Adrenal gland (tissue), 19 donors: ENCODE data around the gene ATF3. TPM values are rescaled to one million over a fixed set of nuclear protein-coding genes. Genes with fewer than 3 reads are reported as not detected.

Experiments used
- DNase-seq, 7 donors: peaks; one replicate each; pipeline ENCODE4 v3.0.0-alpha.2; 2019 to 2020
- H3K27ac ChIP-seq, 5 donors: fragments of 200-600 bp; sonication (generic) in 4 of 5; 1 replicate in 3 of 5; 2 replicates in 2 of 5; pipeline versions ENCODE4 v1.5.1 to v1.8.0; 2016 to 2020; ENCODE audit warnings: mild to moderate bottlenecking in 1 of 5
- H3K27me3 ChIP-seq: fragments of 200-600 bp; 2 replicates; pipeline ENCODE4 v1.8.0; 2021
- H3K36me3 ChIP-seq, 2 donors: fragments of 200-600 bp; replicated peaks in 1 of 2; 1 replicate in 1 of 2; 2 replicates in 1 of 2; pipeline versions ENCODE4 v1.5.1 to v1.8.0; 2018 to 2022
- H3K4me1 ChIP-seq, 2 donors: fragments of 200-600 bp; replicated peaks in 1 of 2; 1 replicate in 1 of 2; 2 replicates in 1 of 2; pipeline versions ENCODE4 v1.5.1 to v1.8.0; 2018 to 2021
- H3K4me3 ChIP-seq, 4 donors: fragments of 200-600 bp; sonication (generic) in 3 of 4; one replicate each; pipeline ENCODE4 v1.5.1; 2016 to 2018
- H3K9me3 ChIP-seq, 3 donors: fragments of 200-600 bp; sonication (generic) in 1 of 3; replicated peaks in 1 of 3; 1 replicate in 2 of 3; 2 replicates in 1 of 3; pipeline versions ENCODE4 v1.5.1 to v1.8.0; 2016 to 2021
- CTCF ChIP-seq, 6 experiments: fragments of 450-650 bp in 4 of 6; fragments of 200-600 bp in 2 of 6; sonication (generic) in 1 of 6; IDR thresholded peaks; 1 replicate in 5 of 6; 2 replicates in 1 of 6; pipeline versions ENCODE4 v1.5.1 to v1.8.0; 2016 to 2021; ENCODE audit warnings: antibody characterized with exemption in 6 of 6, mild to moderate bottlenecking in 2 of 6, moderate library complexity in 1 of 6
- POLR2A ChIP-seq, 2 donors: fragments of 450-650 bp; IDR thresholded peaks; one replicate each; pipeline ENCODE4 v1.6.1; 2017; ENCODE audit warnings: antibody characterized with exemption in 2 of 2, mild to moderate bottlenecking in 2 of 2, moderate library complexity in 1 of 2
- WGBS, 4 donors: extraction: QIAGEN DNeasy Blood & Tissue Kit in 2 of 4; methylation state at CpG; one replicate each; pipeline versions ENCODE4 v1.1.5 to v1.1.7; 2013 to 2017; 5-methylcytosine and 5-hydroxymethylcytosine counted together
- intact Hi-C, 2 donors: fragments of 100-400 bp; cut with DNase I; formaldehyde crosslinking; loops; one replicate each; pipeline versions ENCODE4 v1.14.1 to v1.15.0; 2022 to 2023
- long read RNA-seq, 10 donors: library from polyadenylated mRNA in 3 of 10; unstranded in 2 of 10; stranded (forward) in 1 of 10; transcript quantifications; one replicate each; pipeline ENCODE4 v2.0.0 and lab custom pipeline, GENCODE V29; 2021 to 2026
- polyA plus RNA-seq, 3 donors: library from polyadenylated mRNA; stranded (reverse); fragments of 200-250 nt in 2 of 3; fragments of 350-450 nt in 1 of 3; fragmentation: Illumina TruSeq in 1 of 3; extraction: RNeasy Lipid Tissue Mini Kit (QIAGEN cat#74804) in 1 of 3; gene quantifications; one replicate each; pipeline ENCODE4 v1.2.3, GENCODE V29; 2013 to 2014
- total RNA-seq, 9 donors: library from RNA; depleted of rRNA in 4 of 9; stranded (reverse); fragments of >200 nt in 4 of 9; fragments of 120-200 nt in 1 of 9; fragmentation: NEBNext Ultra II Directional in 1 of 9; extraction: Animal tissue kit (Norgen Biotek cat#: 25700) in 1 of 9; gene quantifications; one replicate each; pipeline versions ENCODE4 v1.1.0 to v1.2.4, GENCODE V29; 2013 to 2023
- donor health status: healthy with polysubstance abuse.
- donor health status: Bipolar disorder and iron deficiency.
- donor health status: DM: yes; HTN: yes; CAD: no.
- donor health status: DM: no; HTN: no; CAD: no.
- donor health status: DM: no; HTN: no; CAD: no.
- donor health status: DM: yes; HTN: yes; CAD: no.

ATF3 gene
- 10 to 100 TPM in 3 of 9 donors, 1 to 10 TPM in 6; 1.9 to 13.4 (median 7.2) TPM for total RNA-seq
- polyA plus RNA-seq, result 10 to 100 TPM; 13.4 to 19.7 (median 14.5) TPM
- long read RNA-seq, donor 1, result 0 reads
- long read RNA-seq, donor 2, partial matches to known transcripts, result 0 of 3 reads
- long read RNA-seq, donor 2, other reads (novel, unspliced or antisense), result 0 of 3 reads
- long read RNA-seq, donor 3, result 0 reads
- long read RNA-seq, donor 4, result 0 reads
- long read RNA-seq, donor 5, partial matches to known transcripts, result 0 of 4 reads
- long read RNA-seq, donor 5, other reads (novel, unspliced or antisense), result 0 of 4 reads
- long read RNA-seq, donor 6, partial matches to known transcripts, result 0 of 8 reads
- long read RNA-seq, donor 6, other reads (novel, unspliced or antisense), result 5 of 8 reads
- long read RNA-seq, donor 7, result 0 reads
- long read RNA-seq, donor 8, partial matches to known transcripts, result 0 of 1 reads
- long read RNA-seq, donor 8, other reads (novel, unspliced or antisense), result 0 of 1 reads
- long read RNA-seq, donor 9, result 0 reads
- long read RNA-seq, donor 10, result 0 reads

- TF ChIP-seq CTCF (IDR thresholded peaks at IDR 0.05) (peak in 2 of 6 experiments; percentile 3 to 4), POLR2A (IDR thresholded peaks at IDR 0.05) (peak; percentile 99)
- H3K27me3 ChIP-seq, result peaks cover 16% of the 10 kb centered on the region
- H3K36me3 ChIP-seq, result no peaks in the 10 kb centered on the region
- intact Hi-C loops, result loop anchor here in 1 of 2 donors (5.0 kb wide), 1 partner anchor 46 kb away; no protein-coding TSS in a partner anchor
- DNase-seq, result peak; percentile 99 to 100 (median 100)
- H3K9me3 ChIP-seq, result no peaks in the 10 kb centered on the region
- peak within 1 kb of the TSS; percentile 55 to 98 (median 92) for H3K27ac ChIP-seq
- H3K4me3 ChIP-seq, result peak within 1 kb of the TSS; percentile 7 to 68 (median 34)
- 0 to 1% (median 1%) methylated on average over 32 to 54 of the region's 54 CpGs for WGBS, 4 donors
- H3K4me1 ChIP-seq, result peaks cover 14 to 31% of the 10 kb centered on the region in 2 donors
Observed at GRCh38 chr1:212608392-212608958, at the start of gene ATF3. TSS of gene ATF3 (plus strand) at chr1:212608761. CDS start at chr1:212615022, 6,261 bp downstream.

GRCh38 chr1:212559929-212560328, 48.6 kb upstream of the ATF3 start:
- peaks cover 0 to 10% of the 10 kb centered on the region in 2 donors for H3K4me1 ChIP-seq
- no peak overlapping the region for H3K4me3 ChIP-seq
- H3K27me3 ChIP-seq, result no peaks in the 10 kb centered on the region
- no peaks in the 10 kb centered on the region for H3K36me3 ChIP-seq
- peak overlapping the region in 2 of 5 donors; percentile 89 to 94 for H3K27ac ChIP-seq
- TF ChIP-seq POLR2A (IDR thresholded peaks at IDR 0.05) (no peak), CTCF (IDR thresholded peaks at IDR 0.05) (no peak)
- 91 to 98% (median 93%) methylated on average over 11 of the region's 11 CpGs for WGBS, 4 donors
- intact Hi-C loops, result loop anchor here in 1 of 2 donors (5.0 kb wide), 1 partner anchor 47 kb away; the partner anchor contains the start of gene ATF3
- no peaks in the 10 kb centered on the region for H3K9me3 ChIP-seq
- DNase-seq, result peak in 2 of 7 donors; percentile 17 to 38

- no peaks in the 10 kb centered on the region for H3K27me3 ChIP-seq
- DNase-seq, result no peak
- peaks cover 0 to 10% of the 10 kb centered on the region in 2 donors for H3K4me1 ChIP-seq
- TF ChIP-seq POLR2A (IDR thresholded peaks at IDR 0.05) (no peak), CTCF (IDR thresholded peaks at IDR 0.05) (no peak)
- intact Hi-C loops, result loop anchor here in 1 of 2 donors (5.0 kb wide), 1 partner anchor 46 kb away; the partner anchor contains the start of gene ATF3
- 78 to 82% (median 80%) methylated on average over 6 of the region's 6 CpGs for WGBS, 4 donors
- no peaks in the 10 kb centered on the region for H3K9me3 ChIP-seq
- H3K36me3 ChIP-seq, result no peaks in the 10 kb centered on the region
- H3K27ac ChIP-seq, result peak overlapping the region in 3 of 5 donors; percentile 62 to 94 (median 93)
- no peak overlapping the region for H3K4me3 ChIP-seq
Observed at GRCh38 chr1:212560933-212561460, 47.6 kb upstream of the ATF3 start.

- DNase-seq, result peak; percentile 66 to 81 (median 72)
- Histone ChIP-seq H3K27me3 (no peaks in the 10 kb centered on the region), H3K27ac (peak overlapping the region in 4 of 5 donors; percentile 62 to 94 (median 81)), H3K4me1 (peaks cover 0 to 10% of the 10 kb centered on the region in 2 donors), H3K9me3 (no peaks in the 10 kb centered on the region), H3K4me3 (no peak overlapping the region), H3K36me3 (no peaks in the 10 kb centered on the region)
- intact Hi-C loops, result loop anchor here in 1 of 2 donors (5.0 kb wide), 1 partner anchor 46 kb away; the partner anchor contains the start of gene ATF3
- TF ChIP-seq POLR2A (IDR thresholded peaks at IDR 0.05) (peak in 1 of 2 donors; percentile 43), CTCF (IDR thresholded peaks at IDR 0.05) (no peak)
- 32 to 41% (median 37%) methylated on average over 5 of the region's 5 CpGs for WGBS, 4 donors
Observed at GRCh38 chr1:212561501-212561931, 47.0 kb upstream of the ATF3 start.
